ENCODE data around the gene SNX24. TPM values are rescaled to one million over a fixed set of nuclear protein-coding genes. Genes with fewer than 3 reads are reported as not detected.

Gene SNX24
- total and polyA plus RNA-seq, 10 of the 15 experiments (the other 5 are each of a cell fraction or from before 2014, with no cell fraction given), result 0.15 to 6.6 (median 4.1) TPM

GRCh38 chr5:122954719-122955118 is 109.3 kb downstream of the SNX24 start:
- intact Hi-C loops (cut with micrococcal nuclease; ENCODE audit: unreplicated experiment), result no loop called here
- FAIRE-seq (no peak), ATAC-seq (no peak), DNase-seq (ENCODE audit: low read depth, low spot score) (no peak)
- RAD21 ChIA-PET (ENCODE audit: unreplicated experiment), result no interaction called here
- TF ChIP-seq MYB (IDR thresholded peaks at IDR 0.05; ENCODE audit: borderline replicate concordance, low read depth, low read length) (no peak), NFYB (IDR thresholded peaks at IDR 0.05; ENCODE audit: insufficient read depth, low read depth, low read length) (no peak), DPF2 (IDR thresholded peaks at IDR 0.05) (no peak), RFX5 (IDR thresholded peaks at IDR 0.05; ENCODE audit: low read depth, low read length) (no peak), CREB1 (IDR thresholded peaks at IDR 0.05; ENCODE audit: low read depth) (no peak), E4F1 (IDR thresholded peaks at IDR 0.05; ENCODE audit: borderline replicate concordance, partially characterized antibody) (no peak), CHD1 (IDR thresholded peaks at IDR 0.05; ENCODE audit: low read depth, low read length) (no peak), TARDBP (IDR thresholded peaks at IDR 0.05; ENCODE audit: borderline replicate concordance) (no peak)
- H3K27me3 ChIP-seq (replicated peaks in 1 of 2; ENCODE audit: control insufficient read depth in 2 of 2, insufficient read depth in 2 of 2, low read length in 1 of 2), result no peaks in the 10 kb centered on the region
- in situ Hi-C loops (cut with MboI), result no loop called here
- H3K36me3 ChIP-seq (ENCODE audit: control insufficient read depth in 2 of 2, insufficient read depth in 2 of 2, low read length in 1 of 2), result no peaks in the 10 kb centered on the region
- CTCF ChIA-PET, result interaction anchor here (0.7 kb wide), 1 partner anchor 56 kb away, joined by 3 read pairs; no protein-coding TSS in a partner anchor
- no peaks in the 10 kb centered on the region for H3K9me3 ChIP-seq (replicated peaks; ENCODE audit: control insufficient read depth, insufficient read depth, low read length)
- no peak overlapping the region for H2AFZ ChIP-seq (ENCODE audit: control insufficient read depth, low read depth, low read length)
- SMC1A ChIA-PET (ENCODE audit: uncharacterized antibody, unreplicated experiment), result no interaction called here
- H3K79me2 ChIP-seq (ENCODE audit: control insufficient read depth, insufficient read depth, low read length), result no peaks in the 10 kb centered on the region
- BruUV-seq (replicated peaks), result no TSS peak
- H4K20me1 ChIP-seq (ENCODE audit: control insufficient read depth, insufficient read depth), result no peaks in the 10 kb centered on the region
- H3K4me3 ChIP-seq, result no peak overlapping the region
- no peak overlapping the region for H3K4me2 ChIP-seq (ENCODE audit: control insufficient read depth, insufficient read depth)
- POLR2A ChIA-PET, result no interaction called here
- H3K27ac ChIP-seq (ENCODE audit: control insufficient read depth, insufficient read depth), result no peak overlapping the region
- no peaks in the 10 kb centered on the region for H3K4me1 ChIP-seq (ENCODE audit: control insufficient read depth, insufficient read depth, low read length)
- H3K9ac ChIP-seq (ENCODE audit: control insufficient read depth, insufficient read depth, low read length), result no peak overlapping the region
